Measurements from ENCODE around the gene PJA2.

PJA2 gene

DNA sequence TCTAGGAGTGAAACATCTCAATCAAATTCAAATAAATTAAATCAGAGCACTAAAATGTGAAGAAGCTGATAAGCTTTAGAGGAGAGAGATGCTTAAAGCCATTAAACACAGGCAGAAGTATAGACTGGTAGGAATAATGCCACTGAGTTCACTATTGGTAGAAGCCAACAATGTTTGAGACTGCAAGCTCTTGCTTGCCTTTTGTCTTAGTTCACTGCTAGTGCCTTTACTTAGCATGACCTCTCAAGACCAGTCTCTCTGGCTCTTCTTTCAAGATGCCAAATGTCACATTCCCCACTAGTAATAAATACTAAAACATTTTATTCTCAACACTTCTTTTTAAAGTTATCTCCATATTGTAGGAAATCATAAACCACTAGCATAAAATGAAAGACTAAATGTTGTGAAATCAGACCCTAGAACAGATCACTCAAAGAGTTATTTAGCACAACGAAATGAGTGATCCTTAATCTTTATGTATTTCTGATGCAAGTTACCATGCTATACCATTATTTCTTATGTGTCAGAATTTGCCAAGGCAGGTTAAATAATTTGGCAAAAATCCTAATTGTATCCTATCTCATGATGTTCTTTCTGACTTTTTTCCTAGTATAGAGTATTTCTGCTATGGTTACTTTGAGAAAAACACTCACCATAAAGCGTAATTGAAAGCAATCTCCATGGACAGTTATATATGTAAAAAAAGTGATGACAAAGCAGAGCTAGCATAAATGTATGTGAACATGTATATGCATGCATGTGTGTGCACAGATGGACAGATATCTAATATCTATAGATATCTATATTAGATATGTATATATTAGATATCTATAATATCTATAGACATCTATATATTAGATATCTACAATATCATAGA lies 57.5 kb downstream of the PJA2 start:
- H3K18ac ChIP-seq (ENCODE audit: low read length), result no peak overlapping the region
- H2BK15ac ChIP-seq (replicated peaks; ENCODE audit: low read depth), result no peak overlapping the region
- H2BK120ac ChIP-seq (ENCODE audit: low read depth, low read length), result no peak overlapping the region
- H4K5ac ChIP-seq (ENCODE audit: low read length), result no peak overlapping the region
- H3K36me3 ChIP-seq (ENCODE audit: control insufficient read depth, insufficient read depth, low read length), result no peaks in the 10 kb centered on the region
- no peak overlapping the region for H3K23ac ChIP-seq (ENCODE audit: low read length)
- no peak overlapping the region for H2AK5ac ChIP-seq (ENCODE audit: low read length)
- no peak overlapping the region for H3K4me2 ChIP-seq (ENCODE audit: low read length)
- no peak overlapping the region for H3K4me3 ChIP-seq (ENCODE audit: low read length)
- H3K79me1 ChIP-seq (ENCODE audit: low read length), result no peaks in the 10 kb centered on the region
- H3K4me1 ChIP-seq (ENCODE audit: control insufficient read depth, low read depth, low read length), result no peaks in the 10 kb centered on the region
- H3K27ac ChIP-seq (ENCODE audit: low read depth, low read length), result no peak overlapping the region
- no peak overlapping the region for H4K8ac ChIP-seq (ENCODE audit: low read depth, low read length)
- no peak overlapping the region for H3K9ac ChIP-seq (ENCODE audit: low read length)
- no peak overlapping the region for H3K56ac ChIP-seq (ENCODE audit: low read length)
- WGBS (ENCODE audit: extremely low coverage, insufficient coverage, low lambda C conversion rate), result no CpG with 5 or more reads among the region's 2 CpGs
- no peaks in the 10 kb centered on the region for H3K27me3 ChIP-seq (ENCODE audit: insufficient read depth, low read length, poor library complexity)
- H3K79me2 ChIP-seq (ENCODE audit: control insufficient read depth, insufficient read depth, low read length), result no peaks in the 10 kb centered on the region
- no peak overlapping the region for H2BK5ac ChIP-seq (ENCODE audit: low read length)
- H3K4ac ChIP-seq (ENCODE audit: low read depth, low read length), result no peak overlapping the region
- no peak for DNase-seq

DNA sequence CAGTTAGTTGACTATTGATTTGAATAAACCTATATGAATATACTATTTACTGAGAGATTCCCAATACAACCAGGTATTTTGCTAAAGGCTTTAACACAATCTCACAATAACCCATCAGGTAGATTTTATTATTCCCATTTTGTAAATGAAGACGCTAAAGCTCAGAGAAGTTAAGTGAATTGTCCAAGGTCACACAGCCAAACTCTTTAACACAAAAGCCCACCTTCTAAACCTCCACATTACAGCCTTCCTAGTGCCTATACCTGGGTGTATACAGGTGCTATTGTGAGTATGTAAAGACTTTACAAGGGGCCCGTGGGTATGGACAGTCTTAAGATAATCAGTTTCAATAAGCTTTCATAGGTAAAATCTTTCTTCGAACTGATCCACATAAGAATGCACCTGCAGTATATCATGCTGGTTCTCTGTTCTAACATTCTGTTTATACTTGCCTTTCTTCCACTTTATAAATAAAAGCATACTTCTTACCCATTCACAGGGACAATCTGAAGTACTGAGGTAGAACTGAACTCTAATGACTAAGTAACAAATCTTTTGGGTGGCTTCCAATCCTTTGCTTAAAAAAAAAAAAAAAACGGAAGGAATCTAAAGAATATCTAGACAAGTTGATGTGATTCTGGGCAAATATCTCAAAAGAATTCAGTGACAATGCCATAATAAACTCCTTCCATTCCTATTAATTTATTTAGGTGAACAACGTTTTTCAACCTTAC lies 59.1 kb downstream of the PJA2 start:
- Histone ChIP-seq H4K5ac (ENCODE audit: low read length) (no peak overlapping the region), H3K79me2 (ENCODE audit: control insufficient read depth, insufficient read depth, low read length) (no peaks in the 10 kb centered on the region)
- DNase-seq, result no peak

DNA sequence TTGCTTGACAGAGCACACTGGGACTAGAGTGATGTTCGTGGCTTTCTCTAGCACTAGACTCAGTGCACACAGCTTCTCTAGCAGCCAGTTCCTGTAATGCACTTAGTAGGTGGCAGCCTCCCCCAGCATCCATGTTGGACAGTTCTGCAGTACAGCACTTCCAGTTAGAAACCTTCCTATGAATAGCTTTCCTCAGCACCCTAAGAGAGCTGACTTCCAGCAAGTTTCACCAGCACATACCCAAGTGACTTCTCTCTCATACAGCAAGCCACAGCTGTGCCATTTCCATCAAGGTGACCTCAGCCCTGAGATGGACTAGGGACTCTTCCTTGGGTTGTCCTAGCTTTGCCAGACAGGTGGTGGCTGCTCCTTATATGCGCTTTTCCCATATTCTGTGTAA lies 60.4 kb downstream of the PJA2 start:
- H3K23ac ChIP-seq (ENCODE audit: low read length), result no peak overlapping the region
- no peak overlapping the region for H2BK120ac ChIP-seq (ENCODE audit: low read depth, low read length)
- no peaks in the 10 kb centered on the region for H3K27me3 ChIP-seq (ENCODE audit: insufficient read depth, low read length, poor library complexity)
- H3K27ac ChIP-seq (ENCODE audit: low read depth, low read length), result no peak overlapping the region
- no peak overlapping the region for H3K4me2 ChIP-seq (ENCODE audit: low read length)
- no peak for DNase-seq
- no peak overlapping the region for H2BK5ac ChIP-seq (ENCODE audit: low read length)
- H3K18ac ChIP-seq (ENCODE audit: low read length), result no peak overlapping the region
- H2BK15ac ChIP-seq (replicated peaks; ENCODE audit: low read depth), result no peak overlapping the region
- no peak overlapping the region for H2AK5ac ChIP-seq (ENCODE audit: low read length)
- no CpG with 5 or more reads among the region's 2 CpGs for WGBS (ENCODE audit: extremely low coverage, insufficient coverage, low lambda C conversion rate)
- H3K9ac ChIP-seq (ENCODE audit: low read length), result no peak overlapping the region
- H4K5ac ChIP-seq (ENCODE audit: low read length), result no peak overlapping the region
- no peaks in the 10 kb centered on the region for H3K79me2 ChIP-seq (ENCODE audit: control insufficient read depth, insufficient read depth, low read length)
- no peaks in the 10 kb centered on the region for H3K79me1 ChIP-seq (ENCODE audit: low read length)
- H3K56ac ChIP-seq (ENCODE audit: low read length), result no peak overlapping the region
- no peaks in the 10 kb centered on the region for H3K36me3 ChIP-seq (ENCODE audit: control insufficient read depth, insufficient read depth, low read length)
- no peaks in the 10 kb centered on the region for H3K4me1 ChIP-seq (ENCODE audit: control insufficient read depth, low read depth, low read length)
- H4K8ac ChIP-seq (ENCODE audit: low read depth, low read length), result no peak overlapping the region
- H3K4ac ChIP-seq (ENCODE audit: low read depth, low read length), result no peak overlapping the region
- no peak overlapping the region for H3K4me3 ChIP-seq (ENCODE audit: low read length)

More for the DNA sequence above, 59.1 kb downstream of the PJA2 start:
- Histone ChIP-seq H2BK120ac (ENCODE audit: low read depth, low read length) (no peak overlapping the region), H3K36me3 (ENCODE audit: control insufficient read depth, insufficient read depth, low read length) (no peaks in the 10 kb centered on the region), H2AK5ac (ENCODE audit: low read length) (no peak overlapping the region), H3K4ac (ENCODE audit: low read depth, low read length) (no peak overlapping the region), H3K27me3 (ENCODE audit: insufficient read depth, low read length, poor library complexity) (no peaks in the 10 kb centered on the region), H3K4me1 (ENCODE audit: control insufficient read depth, low read depth, low read length) (no peaks in the 10 kb centered on the region), H3K56ac (ENCODE audit: low read length) (no peak overlapping the region), H3K4me3 (ENCODE audit: low read length) (no peak overlapping the region), H2BK5ac (ENCODE audit: low read length) (no peak overlapping the region), H3K18ac (ENCODE audit: low read length) (no peak overlapping the region), H4K8ac (ENCODE audit: low read depth, low read length) (no peak overlapping the region), H3K79me1 (ENCODE audit: low read length) (no peaks in the 10 kb centered on the region), H2BK15ac (replicated peaks; ENCODE audit: low read depth) (no peak overlapping the region), H3K4me2 (ENCODE audit: low read length) (no peak overlapping the region), H3K23ac (ENCODE audit: low read length) (no peak overlapping the region), H3K9ac (ENCODE audit: low read length) (no peak overlapping the region), H3K27ac (ENCODE audit: low read depth, low read length) (no peak overlapping the region)
- no CpG with 5 or more reads among the region's 5 CpGs for WGBS (ENCODE audit: extremely low coverage, insufficient coverage, low lambda C conversion rate)

DNA sequence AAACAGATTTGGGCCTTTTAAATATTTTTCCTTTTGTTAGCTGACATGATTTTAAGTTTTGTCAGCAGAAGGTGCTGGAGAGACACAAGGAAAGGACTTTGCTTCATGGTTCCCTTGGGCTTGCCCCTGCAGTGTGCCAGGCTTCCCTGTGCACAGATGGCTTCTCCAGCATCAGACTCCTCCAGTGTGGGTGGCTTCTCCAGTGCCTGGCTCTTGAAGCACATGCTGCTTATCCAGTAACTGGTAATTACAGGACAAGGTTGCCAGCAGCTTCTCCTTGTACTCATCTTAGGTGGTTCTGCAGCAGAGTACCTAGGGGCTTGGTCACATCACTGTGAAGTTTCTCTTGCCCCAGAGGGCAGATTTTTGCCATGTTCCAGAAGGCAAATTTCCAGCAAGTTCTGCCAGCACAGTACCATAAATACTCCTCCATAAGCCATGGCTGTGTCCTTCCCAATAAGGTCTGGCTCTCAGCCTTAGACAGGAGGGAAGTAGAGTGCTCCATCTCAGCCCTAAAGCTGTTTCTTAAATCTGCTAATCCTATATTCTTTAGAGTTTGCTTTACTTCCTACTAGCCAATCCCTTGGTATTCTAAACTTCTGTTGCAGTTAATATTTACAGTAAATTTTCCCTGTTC lies 62.4 kb downstream of the PJA2 start:
- Histone ChIP-seq H4K8ac (ENCODE audit: low read depth, low read length) (no peak overlapping the region), H3K4me1 (ENCODE audit: control insufficient read depth, low read depth, low read length) (no peaks in the 10 kb centered on the region), H3K79me1 (ENCODE audit: low read length) (no peaks in the 10 kb centered on the region), H3K4me3 (ENCODE audit: low read length) (no peak overlapping the region), H3K27me3 (ENCODE audit: insufficient read depth, low read length, poor library complexity) (no peaks in the 10 kb centered on the region), H3K36me3 (ENCODE audit: control insufficient read depth, insufficient read depth, low read length) (peaks cover 1% of the 10 kb centered on the region), H3K4ac (ENCODE audit: low read depth, low read length) (no peak overlapping the region), H3K79me2 (ENCODE audit: control insufficient read depth, insufficient read depth, low read length) (no peaks in the 10 kb centered on the region), H3K27ac (ENCODE audit: low read depth, low read length) (no peak overlapping the region), H2AK5ac (ENCODE audit: low read length) (no peak overlapping the region), H3K4me2 (ENCODE audit: low read length) (no peak overlapping the region), H2BK15ac (replicated peaks; ENCODE audit: low read depth) (no peak overlapping the region), H4K5ac (ENCODE audit: low read length) (no peak overlapping the region), H2BK120ac (ENCODE audit: low read depth, low read length) (no peak overlapping the region), H3K56ac (ENCODE audit: low read length) (no peak overlapping the region), H3K9ac (ENCODE audit: low read length) (no peak overlapping the region), H3K23ac (ENCODE audit: low read length) (no peak overlapping the region), H3K18ac (ENCODE audit: low read length) (no peak overlapping the region), H2BK5ac (ENCODE audit: low read length) (no peak overlapping the region)
- DNase-seq, result no peak

DNA sequence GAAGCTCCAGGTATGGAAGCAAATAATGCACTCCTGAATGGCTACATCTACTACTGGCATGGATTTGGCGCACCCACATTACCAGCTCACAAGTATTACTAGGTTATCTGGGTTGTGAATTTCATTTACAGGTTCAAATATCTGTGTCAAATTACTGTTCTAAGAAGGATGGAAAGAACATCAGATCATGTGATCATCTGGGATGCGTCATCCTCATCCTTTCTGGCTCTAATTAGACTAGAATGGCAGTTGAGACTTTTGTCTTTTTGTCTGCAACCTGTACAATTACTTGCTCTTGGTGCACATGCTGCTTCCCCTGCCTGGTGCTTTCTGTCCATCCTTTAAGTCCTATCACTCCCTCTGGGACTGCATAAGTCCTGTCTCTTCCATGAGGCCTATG lies 64.1 kb downstream of the PJA2 start:
- Histone ChIP-seq H3K23ac (ENCODE audit: low read length) (no peak overlapping the region), H3K36me3 (ENCODE audit: control insufficient read depth, insufficient read depth, low read length) (peaks cover 1% of the 10 kb centered on the region), H3K27ac (ENCODE audit: low read depth, low read length) (no peak overlapping the region), H3K4me2 (ENCODE audit: low read length) (no peak overlapping the region), H4K8ac (ENCODE audit: low read depth, low read length) (no peak overlapping the region), H3K79me2 (ENCODE audit: control insufficient read depth, insufficient read depth, low read length) (no peaks in the 10 kb centered on the region), H3K4me1 (ENCODE audit: control insufficient read depth, low read depth, low read length) (no peaks in the 10 kb centered on the region), H3K56ac (ENCODE audit: low read length) (no peak overlapping the region), H2AK5ac (ENCODE audit: low read length) (no peak overlapping the region), H3K79me1 (ENCODE audit: low read length) (no peaks in the 10 kb centered on the region), H3K4ac (ENCODE audit: low read depth, low read length) (no peak overlapping the region), H4K5ac (ENCODE audit: low read length) (no peak overlapping the region), H2BK5ac (ENCODE audit: low read length) (no peak overlapping the region), H3K18ac (ENCODE audit: low read length) (no peak overlapping the region), H3K27me3 (ENCODE audit: insufficient read depth, low read length, poor library complexity) (no peaks in the 10 kb centered on the region), H3K9ac (ENCODE audit: low read length) (no peak overlapping the region), H2BK120ac (ENCODE audit: low read depth, low read length) (no peak overlapping the region), H3K4me3 (ENCODE audit: low read length) (no peak overlapping the region), H2BK15ac (replicated peaks; ENCODE audit: low read depth) (no peak overlapping the region)
- no CpG with 5 or more reads among the region's 2 CpGs for WGBS (ENCODE audit: extremely low coverage, insufficient coverage, low lambda C conversion rate)
- DNase-seq, result no peak
